ENCODE data around the gene COL8A2.

COL8A2 gene

GRCh38 chr1:36149237-36149972 is 24.4 kb upstream of the COL8A2 start, which contains the start of gene TRAPPC3:
TRAPPC3 (minus strand) TSS chr1:36149486; CDS start chr1:36149378, 108 bp downstream.
- DNase-seq (ENCODE audit: extremely low spot score): peak; percentile 98
- TF ChIP-seq HDGF (IDR thresholded peaks at IDR 0.05; ENCODE audit: borderline replicate concordance) (no peak), FOXA1 (IDR thresholded peaks at IDR 0.05) (no peak), TARDBP (IDR thresholded peaks at IDR 0.05) (no peak), LEF1 (IDR thresholded peaks at IDR 0.05; ENCODE audit: borderline replicate concordance) (no peak), FOXM1 (IDR thresholded peaks at IDR 0.05; ENCODE audit: borderline replicate concordance) (no peak), BHLHE40 (IDR thresholded peaks at IDR 0.05; ENCODE audit: borderline replicate concordance) (no peak), NFRKB (IDR thresholded peaks at IDR 0.05) (no peak), L3MBTL2 (conservative IDR thresholded peaks at IDR 0.05) (no peak; the same call in 1 of the 2 replicates), ZNF384 (IDR thresholded peaks at IDR 0.05) (no peak), FOXK2 (IDR thresholded peaks at IDR 0.05) (no peak), SUZ12 (IDR thresholded peaks at IDR 0.05) (no peak), ELF4 (IDR thresholded peaks at IDR 0.05) (peak; percentile 47; the same call in 1 of the 2 replicates), CTBP1 (IDR thresholded peaks at IDR 0.05; ENCODE audit: borderline replicate concordance) (no peak), PKNOX1 (IDR thresholded peaks at IDR 0.05) (peak; percentile 28; the same call in 1 of the 2 replicates), SP1 (IDR thresholded peaks at IDR 0.05) (no peak), ARNT (IDR thresholded peaks at IDR 0.05) (no peak)
- CTCF ChIA-PET: interaction anchor here (0.5 to 3.6 kb wide), 21 partner anchors 10 to 402 kb away, joined by 3 to 30 read pairs (median 3); partner anchors contain the start of gene OSCP1
- POLR2A ChIA-PET: interaction anchor here (0.9 to 4.4 kb wide), 22 partner anchors 9 to 301 kb away, joined by 3 to 42 read pairs (median 3); partner anchors contain the start of genes EVA1B, OSCP1, STK40 and THRAP3

GRCh38 chr1:36148821-36149236 is 23.8 kb upstream of the COL8A2 start:
- CTCF ChIA-PET: interaction anchor here (0.6 to 3.6 kb wide), 12 partner anchors 9 to 302 kb away, joined by 3 to 30 read pairs (median 6); partner anchors contain the start of gene OSCP1
- TF ChIP-seq PKNOX1 (IDR thresholded peaks at IDR 0.05) (no peak), ZNF384 (IDR thresholded peaks at IDR 0.05) (no peak), FOXA1 (IDR thresholded peaks at IDR 0.05) (no peak), L3MBTL2 (conservative IDR thresholded peaks at IDR 0.05) (no peak), SP1 (IDR thresholded peaks at IDR 0.05) (no peak), SUZ12 (IDR thresholded peaks at IDR 0.05) (no peak), FOXK2 (IDR thresholded peaks at IDR 0.05) (no peak), HDGF (IDR thresholded peaks at IDR 0.05; ENCODE audit: borderline replicate concordance) (no peak), TARDBP (IDR thresholded peaks at IDR 0.05) (no peak), LEF1 (IDR thresholded peaks at IDR 0.05; ENCODE audit: borderline replicate concordance) (no peak), BHLHE40 (IDR thresholded peaks at IDR 0.05; ENCODE audit: borderline replicate concordance) (no peak), FOXM1 (IDR thresholded peaks at IDR 0.05; ENCODE audit: borderline replicate concordance) (no peak), NFRKB (IDR thresholded peaks at IDR 0.05) (no peak), ELF4 (IDR thresholded peaks at IDR 0.05) (no peak), ARNT (IDR thresholded peaks at IDR 0.05) (no peak), CTBP1 (IDR thresholded peaks at IDR 0.05; ENCODE audit: borderline replicate concordance) (no peak)

GRCh38 chr1:36144413-36144812 is 19.4 kb upstream of the COL8A2 start:
- DNase-seq (ENCODE audit: extremely low spot score): no peak
- CTCF ChIA-PET: interaction anchor here (1.2 kb wide), 1 partner anchor 10 kb away, joined by 4 read pairs; no protein-coding TSS in a partner anchor
- TF ChIP-seq HDGF (IDR thresholded peaks at IDR 0.05; ENCODE audit: borderline replicate concordance): no peak
- TF ChIP-seq NFRKB (IDR thresholded peaks at IDR 0.05): no peak
- no peak for TF ChIP-seq BHLHE40 (IDR thresholded peaks at IDR 0.05; ENCODE audit: borderline replicate concordance)
- TF ChIP-seq FOXK2 (IDR thresholded peaks at IDR 0.05): no peak
- no peak for TF ChIP-seq ELF4 (IDR thresholded peaks at IDR 0.05)
- TF ChIP-seq FOXM1 (IDR thresholded peaks at IDR 0.05; ENCODE audit: borderline replicate concordance): no peak
- TF ChIP-seq SP1 (IDR thresholded peaks at IDR 0.05): no peak
- TF ChIP-seq LEF1 (IDR thresholded peaks at IDR 0.05; ENCODE audit: borderline replicate concordance): no peak
- no peak for TF ChIP-seq SUZ12 (IDR thresholded peaks at IDR 0.05)
- no peak for TF ChIP-seq FOXA1 (IDR thresholded peaks at IDR 0.05)
- no peak for TF ChIP-seq CTBP1 (IDR thresholded peaks at IDR 0.05; ENCODE audit: borderline replicate concordance)
- POLR2A ChIA-PET: no interaction called here

More at GRCh38 chr1:36148821-36149236, 23.8 kb upstream of the COL8A2 start:
- DNase-seq (ENCODE audit: extremely low spot score): no peak
- POLR2A ChIA-PET: interaction anchor here (0.9 to 4.4 kb wide), 18 partner anchors 9 to 248 kb away, joined by 3 to 42 read pairs (median 4); partner anchors contain the start of genes STK40 and THRAP3

- TF ChIP-seq LEF1 (IDR thresholded peaks at IDR 0.05; ENCODE audit: borderline replicate concordance) (no peak), ZNF384 (IDR thresholded peaks at IDR 0.05) (no peak), TARDBP (IDR thresholded peaks at IDR 0.05) (no peak), ELF4 (IDR thresholded peaks at IDR 0.05) (no peak), L3MBTL2 (conservative IDR thresholded peaks at IDR 0.05) (no peak), FOXA1 (IDR thresholded peaks at IDR 0.05) (no peak), FOXK2 (IDR thresholded peaks at IDR 0.05) (no peak)
- no peak for DNase-seq (ENCODE audit: extremely low spot score)
- ChIA-PET POLR2A (no interaction called here), CTCF (no interaction called here)
Observed at GRCh38 chr1:36143424-36143823, 18.4 kb upstream of the COL8A2 start.

GRCh38 chr1:36142121-36142520 is 17.1 kb upstream of the COL8A2 start:
- CTCF ChIA-PET: no interaction called here
- no peak for DNase-seq (ENCODE audit: extremely low spot score)
- POLR2A ChIA-PET: no interaction called here
- TF ChIP-seq BHLHE40 (IDR thresholded peaks at IDR 0.05; ENCODE audit: borderline replicate concordance) (no peak), HDGF (IDR thresholded peaks at IDR 0.05; ENCODE audit: borderline replicate concordance) (no peak), PKNOX1 (IDR thresholded peaks at IDR 0.05) (no peak), ZNF384 (IDR thresholded peaks at IDR 0.05) (no peak), CTBP1 (IDR thresholded peaks at IDR 0.05; ENCODE audit: borderline replicate concordance) (no peak), FOXM1 (IDR thresholded peaks at IDR 0.05; ENCODE audit: borderline replicate concordance) (no peak), FOXA1 (IDR thresholded peaks at IDR 0.05) (no peak), TARDBP (IDR thresholded peaks at IDR 0.05) (no peak), ELF4 (IDR thresholded peaks at IDR 0.05) (no peak), LEF1 (IDR thresholded peaks at IDR 0.05; ENCODE audit: borderline replicate concordance) (no peak), NFRKB (IDR thresholded peaks at IDR 0.05) (no peak), FOXK2 (IDR thresholded peaks at IDR 0.05) (no peak), SP1 (IDR thresholded peaks at IDR 0.05) (no peak), SUZ12 (IDR thresholded peaks at IDR 0.05) (no peak), ARNT (IDR thresholded peaks at IDR 0.05) (no peak), L3MBTL2 (conservative IDR thresholded peaks at IDR 0.05) (no peak)
